GM12872 (cell line): ENCODE results near the gene TESK2.

Experiments used
- TF ChIP-seq, protein P1 (sequence below): IDR thresholded peaks from 3 replicates; pipeline ENCODE4 v1.5.1; 2011; ENCODE audit warnings: low read depth, mild to moderate bottlenecking, low read length, moderate library complexity; ENCODE audit not compliant: insufficient read depth

TESK2 gene

DNA sequence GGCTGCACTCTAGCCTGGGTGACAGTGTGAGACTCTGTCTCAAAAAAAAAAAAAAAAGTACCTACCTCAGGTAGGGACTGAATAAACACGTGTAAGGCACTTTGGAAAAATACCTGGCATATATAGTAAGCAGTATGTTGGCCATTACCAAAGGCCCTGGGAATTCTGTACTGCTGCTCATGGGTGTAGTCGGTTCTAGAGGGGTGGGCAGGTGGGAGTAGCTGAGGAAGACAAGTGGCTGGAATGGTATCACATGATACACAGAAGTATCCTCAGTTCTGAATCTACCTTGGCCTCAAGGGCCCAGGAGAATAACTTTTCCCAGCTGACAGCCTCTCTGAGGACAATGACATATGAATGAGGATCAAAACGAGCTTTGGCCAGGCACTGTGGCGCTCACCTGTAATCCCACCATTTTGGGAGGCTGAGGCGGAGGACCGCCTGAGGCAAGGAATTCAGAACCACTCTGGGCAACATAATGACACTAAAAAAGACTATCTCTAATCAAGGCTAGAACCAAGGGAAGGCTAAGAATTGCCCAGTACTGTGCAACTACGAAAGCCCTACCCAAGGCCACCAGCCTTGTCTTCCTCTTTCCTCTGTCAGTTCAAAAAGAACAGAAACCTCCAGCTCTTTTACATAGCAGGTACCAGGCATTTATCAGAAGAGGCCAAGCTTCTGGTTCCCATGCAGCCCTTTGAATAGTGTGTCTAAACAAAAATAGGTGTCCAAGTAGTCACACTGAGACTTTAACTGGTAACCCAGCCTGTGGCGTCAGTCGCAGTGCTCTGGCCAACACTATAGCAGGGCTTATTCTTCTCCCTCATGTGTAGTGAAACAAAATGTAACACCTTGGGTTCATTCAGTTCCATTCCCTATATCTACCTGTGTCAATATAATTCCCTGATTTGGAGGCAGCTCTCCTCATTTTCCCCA lies 19.3 kb upstream of the TESK2 start:
- TF ChIP-seq, protein P1, sequence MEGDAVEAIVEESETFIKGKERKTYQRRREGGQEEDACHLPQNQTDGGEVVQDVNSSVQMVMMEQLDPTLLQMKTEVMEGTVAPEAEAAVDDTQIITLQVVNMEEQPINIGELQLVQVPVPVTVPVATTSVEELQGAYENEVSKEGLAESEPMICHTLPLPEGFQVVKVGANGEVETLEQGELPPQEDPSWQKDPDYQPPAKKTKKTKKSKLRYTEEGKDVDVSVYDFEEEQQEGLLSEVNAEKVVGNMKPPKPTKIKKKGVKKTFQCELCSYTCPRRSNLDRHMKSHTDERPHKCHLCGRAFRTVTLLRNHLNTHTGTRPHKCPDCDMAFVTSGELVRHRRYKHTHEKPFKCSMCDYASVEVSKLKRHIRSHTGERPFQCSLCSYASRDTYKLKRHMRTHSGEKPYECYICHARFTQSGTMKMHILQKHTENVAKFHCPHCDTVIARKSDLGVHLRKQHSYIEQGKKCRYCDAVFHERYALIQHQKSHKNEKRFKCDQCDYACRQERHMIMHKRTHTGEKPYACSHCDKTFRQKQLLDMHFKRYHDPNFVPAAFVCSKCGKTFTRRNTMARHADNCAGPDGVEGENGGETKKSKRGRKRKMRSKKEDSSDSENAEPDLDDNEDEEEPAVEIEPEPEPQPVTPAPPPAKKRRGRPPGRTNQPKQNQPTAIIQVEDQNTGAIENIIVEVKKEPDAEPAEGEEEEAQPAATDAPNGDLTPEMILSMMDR: no peak

DNA sequence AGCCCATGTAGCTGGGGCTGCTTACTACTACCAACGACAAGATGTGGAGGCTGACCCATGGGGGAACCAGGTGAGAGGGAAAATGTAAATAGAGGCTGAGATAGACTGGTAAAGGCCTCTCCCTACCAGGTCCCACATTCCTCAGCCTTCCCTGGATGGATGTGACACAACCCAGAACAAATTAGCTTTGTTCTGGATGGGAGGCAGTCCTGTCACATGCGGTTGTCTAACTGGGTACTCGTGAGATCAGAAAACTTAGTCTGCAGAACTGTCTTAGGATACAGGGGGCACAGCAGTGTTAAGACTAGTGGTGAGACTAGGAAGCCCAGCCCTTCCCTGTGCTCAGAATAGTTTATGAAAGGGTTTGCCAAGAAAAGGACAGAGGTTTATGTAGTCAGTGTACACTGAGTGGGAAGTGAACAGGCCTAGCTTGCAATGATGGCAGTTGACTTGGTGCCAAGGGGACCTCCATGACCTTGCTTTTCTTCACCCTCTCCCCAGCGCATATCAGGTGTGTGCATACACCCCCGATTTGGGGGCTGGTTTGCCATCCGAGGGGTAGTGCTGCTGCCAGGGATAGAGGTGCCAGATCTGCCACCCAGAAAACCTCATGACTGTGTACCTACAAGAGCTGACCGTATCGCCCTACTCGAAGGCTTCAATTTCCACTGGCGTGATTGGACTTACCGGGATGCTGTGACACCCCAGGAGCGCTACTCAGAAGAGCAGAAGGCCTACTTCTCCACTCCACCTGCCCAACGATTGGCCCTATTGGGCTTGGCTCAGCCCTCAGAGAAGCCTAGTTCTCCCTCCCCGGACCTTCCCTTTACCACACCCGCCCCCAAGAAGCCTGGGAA lies 17.6 kb upstream of the TESK2 start:
- TF ChIP-seq, protein P1: no peak

DNA sequence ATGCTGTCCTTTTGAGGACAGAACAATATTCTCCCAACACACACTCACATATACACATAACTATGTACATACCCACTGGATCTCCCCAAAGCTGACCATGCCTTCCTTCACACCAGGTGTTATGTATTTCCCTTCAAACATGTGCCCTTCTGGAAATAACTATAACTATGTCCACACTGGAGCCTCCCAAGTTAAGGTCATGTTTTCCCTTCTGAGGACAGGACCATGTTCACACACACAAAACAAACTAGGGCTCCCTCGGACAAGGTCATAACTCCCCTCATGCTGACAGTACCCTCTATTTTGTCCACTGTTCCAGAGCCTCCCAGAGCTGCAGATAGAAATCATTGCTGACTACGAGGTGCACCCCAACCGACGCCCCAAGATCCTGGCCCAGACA lies 16.9 kb upstream of the TESK2 start:
- TF ChIP-seq, protein P1: no peak

DNA sequence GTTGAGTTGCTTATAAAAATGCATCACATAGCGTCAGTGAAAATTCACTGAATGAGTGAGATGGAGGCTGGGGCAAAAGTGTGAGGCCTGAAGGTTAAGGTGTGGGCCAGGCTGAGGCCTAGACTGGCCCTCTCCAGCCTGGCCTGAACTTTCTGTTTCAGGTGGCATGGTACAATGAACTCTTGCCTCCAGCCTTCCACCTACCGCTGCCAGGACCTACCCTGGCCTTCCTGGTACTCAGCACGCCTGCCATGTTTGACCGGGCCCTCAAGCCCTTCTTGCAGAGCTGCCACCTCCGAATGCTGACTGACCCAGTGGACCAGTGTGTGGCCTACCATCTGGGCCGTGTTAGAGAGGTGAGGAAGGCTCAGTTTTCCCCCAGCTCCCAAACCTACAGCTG lies 16.2 kb upstream of the TESK2 start:
- TF ChIP-seq, protein P1: no peak

DNA sequence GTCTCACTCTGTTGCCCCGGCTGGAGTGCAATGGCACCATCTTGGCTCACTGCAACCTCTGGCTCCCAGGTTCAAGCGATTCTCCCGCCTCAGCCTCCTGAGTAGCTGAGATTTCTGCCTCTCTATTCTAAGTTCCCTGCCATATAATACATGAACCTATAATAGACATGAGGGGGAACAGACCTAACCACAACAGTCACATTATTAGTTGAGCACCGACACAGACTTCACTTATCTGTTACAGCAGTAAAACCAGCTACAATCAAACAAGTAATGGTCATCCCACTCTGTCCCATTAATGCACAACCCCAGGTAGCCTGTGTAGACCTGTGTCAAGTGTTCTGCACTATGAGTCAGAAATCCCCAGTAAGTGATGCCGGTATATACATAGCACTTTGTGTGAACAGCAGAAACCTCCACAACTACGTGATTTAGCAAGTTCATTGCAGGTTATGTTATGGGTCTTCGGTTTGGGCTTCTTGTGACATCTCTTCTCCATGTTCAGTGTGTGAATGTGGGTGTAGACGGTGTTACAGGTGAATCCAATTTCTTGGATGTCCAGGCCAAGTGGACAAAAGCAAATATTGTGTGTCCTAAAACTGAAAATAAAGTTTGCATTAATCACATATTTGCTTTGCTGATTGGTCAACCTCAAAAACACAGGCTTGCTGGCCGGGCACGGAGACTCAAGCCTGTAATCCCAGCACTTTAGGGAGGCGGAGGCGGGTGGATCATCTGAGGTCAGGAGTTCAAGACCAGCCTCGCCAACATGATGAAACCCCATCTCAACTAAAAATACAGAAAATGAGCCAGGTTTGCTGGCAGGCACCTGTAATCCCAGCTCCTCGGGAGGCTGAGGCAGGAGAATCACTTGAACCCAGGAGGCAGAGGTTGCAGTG lies 12.7 kb upstream of the TESK2 start:
- TF ChIP-seq, protein P1: no peak

DNA sequence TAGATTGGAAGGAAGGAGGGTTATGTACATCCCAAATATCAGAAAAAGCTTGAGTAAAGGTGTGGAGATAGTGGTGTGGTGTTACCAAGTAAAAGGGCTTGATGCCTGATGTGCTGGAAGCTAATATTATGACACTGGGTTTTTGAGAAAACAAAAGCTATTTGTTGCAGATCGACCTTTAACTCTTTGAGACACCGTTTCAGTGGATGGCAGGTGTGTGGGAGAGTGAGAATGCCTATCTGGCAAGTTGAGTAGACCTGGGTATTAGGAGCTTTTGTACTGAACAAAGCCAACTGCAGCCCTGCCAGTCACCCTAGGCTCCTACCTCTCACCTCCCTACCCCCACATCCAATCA lies 10.5 kb upstream of the TESK2 start:
- TF ChIP-seq, protein P1: no peak

DNA sequence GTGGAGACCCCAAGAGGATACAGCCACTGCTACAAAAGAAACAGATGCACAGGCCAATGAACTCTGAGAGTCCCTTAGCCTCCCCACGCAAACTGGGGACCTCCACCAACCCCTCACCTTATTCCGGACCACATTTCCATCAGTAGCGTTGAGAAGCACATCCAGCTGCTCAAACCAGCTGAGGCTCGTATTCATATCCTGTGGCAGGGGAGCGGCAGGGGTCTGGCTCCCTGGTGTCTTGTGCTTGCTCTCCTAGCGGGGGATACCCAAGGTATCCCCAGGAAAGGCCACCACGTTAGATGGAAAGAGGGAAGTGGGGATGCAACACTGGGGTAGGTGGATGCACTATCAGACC lies 8.4 kb upstream of the TESK2 start:
- TF ChIP-seq, protein P1: peak; percentile 23; the same call in 1 of the 3 replicates
